ENCODE data around the gene NTM. TPM values are rescaled to one million over a fixed set of nuclear protein-coding genes. Genes with fewer than 3 reads are reported as not detected.

Gene NTM
- total RNA-seq, 1 experiment from 2014 or later = not detected

DNA sequence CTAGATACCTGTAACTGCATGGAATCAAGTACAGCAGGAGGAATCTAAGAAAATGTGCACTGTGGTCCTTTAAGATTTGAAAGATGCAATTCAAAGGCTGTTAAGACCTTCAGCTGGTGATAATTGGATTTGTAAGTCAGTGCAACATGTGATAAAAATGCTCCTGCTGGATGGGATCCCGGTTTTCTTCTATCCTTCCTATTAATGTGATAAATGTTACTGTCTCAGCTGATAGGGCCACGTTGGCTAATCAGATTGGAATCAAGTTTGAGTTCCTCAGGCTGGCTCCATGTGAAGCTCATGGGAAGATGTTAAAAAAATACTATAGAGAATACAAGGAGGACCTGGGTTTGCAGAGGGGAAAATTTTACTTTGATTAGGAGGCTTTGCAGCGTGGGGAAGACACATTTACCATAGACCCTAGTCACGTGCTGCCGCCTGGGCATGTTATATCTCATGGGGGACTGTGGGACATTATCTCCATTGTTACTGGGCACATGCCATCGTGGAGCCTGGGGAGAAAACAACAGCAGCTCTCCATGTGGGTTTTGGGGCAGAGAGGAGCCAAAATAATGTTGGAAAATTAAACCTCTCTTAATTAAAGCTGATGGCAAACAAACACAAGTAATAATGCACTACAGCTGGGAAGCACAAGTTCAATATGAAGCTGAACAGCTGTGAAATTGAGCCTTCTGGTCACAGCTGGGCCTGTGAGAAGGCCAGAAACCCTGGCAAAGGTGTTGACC, 652.5 kb downstream of the NTM start:
- no peaks in the 10 kb centered on the region for H3K79me2 ChIP-seq (ENCODE audit: insufficient read depth, low read length)
- peaks cover 7 to 32% of the 10 kb centered on the region in 2 experiments; a peak in 2 of 4 replicates for H3K9me3 ChIP-seq (ENCODE audit: control insufficient read depth in 1 of 2, insufficient read depth in 1 of 2, low read depth in 1 of 2, low read length in 2 of 2)
- no peaks in the 10 kb centered on the region for H3K36me3 ChIP-seq (ENCODE audit: control insufficient read depth in 1 of 2, insufficient read depth in 2 of 2, low read length in 2 of 2)
- H3K4me2 ChIP-seq (ENCODE audit: low read length) = no peak overlapping the region
- H3K4me3 ChIP-seq (replicated peaks in 1 of 2; ENCODE audit: low read depth in 1 of 2, low read length in 2 of 2) = no peak overlapping the region
- no peak overlapping the region for H3K9ac ChIP-seq (ENCODE audit: low read length)
- DNase-seq (ENCODE audit: low read depth, low spot score) (no peak), ATAC-seq (no peak)
- H3K27ac ChIP-seq (ENCODE audit: low read depth, low read length) = no peak overlapping the region
- H4K20me1 ChIP-seq (ENCODE audit: insufficient read depth) = no peaks in the 10 kb centered on the region
- ChIA-PET RAD21 (ENCODE audit: low non-redundant PET in 1 of 2, low total read pairs in 2 of 2, uncharacterized antibody in 2 of 2, unreplicated experiment in 2 of 2) (no interaction called here), POLR2A (no interaction called here), CTCF (no interaction called here)
- intact Hi-C loops (cut with micrococcal nuclease) = no loop called here
- H2AFZ ChIP-seq (ENCODE audit: low read depth, low read length, poor library complexity, severe bottlenecking) = no peak overlapping the region
- no peaks in the 10 kb centered on the region for H3K9me2 ChIP-seq (ENCODE audit: insufficient read depth)
- BruUV-seq (replicated peaks) = no TSS peak
- no peaks in the 10 kb centered on the region for H3K27me3 ChIP-seq (ENCODE audit: insufficient read depth, low read length)
- TF ChIP-seq TCF7L2 (IDR thresholded peaks at IDR 0.05; ENCODE audit: borderline replicate concordance, extremely low read depth, insufficient read depth, insufficient read length) (no peak), ZFX (IDR thresholded peaks at IDR 0.05) (no peak), YY1 (IDR thresholded peaks at IDR 0.05; ENCODE audit: extremely low read depth, insufficient replicate concordance, low read depth, low read length) (no peak), SRF (IDR thresholded peaks at IDR 0.05; ENCODE audit: low read depth) (no peak), EZH2phosphoT487 (IDR thresholded peaks at IDR 0.05; ENCODE audit: borderline replicate concordance) (no peak), RAD21 (IDR thresholded peaks at IDR 0.05; ENCODE audit: low read depth) (no peak), ZNF274 (IDR thresholded peaks at IDR 0.05; ENCODE audit: low read depth, low read length) (no peak), SP1 (IDR thresholded peaks at IDR 0.05; ENCODE audit: low read depth) (no peak)
- TF ChIP-seq, protein P1, sequence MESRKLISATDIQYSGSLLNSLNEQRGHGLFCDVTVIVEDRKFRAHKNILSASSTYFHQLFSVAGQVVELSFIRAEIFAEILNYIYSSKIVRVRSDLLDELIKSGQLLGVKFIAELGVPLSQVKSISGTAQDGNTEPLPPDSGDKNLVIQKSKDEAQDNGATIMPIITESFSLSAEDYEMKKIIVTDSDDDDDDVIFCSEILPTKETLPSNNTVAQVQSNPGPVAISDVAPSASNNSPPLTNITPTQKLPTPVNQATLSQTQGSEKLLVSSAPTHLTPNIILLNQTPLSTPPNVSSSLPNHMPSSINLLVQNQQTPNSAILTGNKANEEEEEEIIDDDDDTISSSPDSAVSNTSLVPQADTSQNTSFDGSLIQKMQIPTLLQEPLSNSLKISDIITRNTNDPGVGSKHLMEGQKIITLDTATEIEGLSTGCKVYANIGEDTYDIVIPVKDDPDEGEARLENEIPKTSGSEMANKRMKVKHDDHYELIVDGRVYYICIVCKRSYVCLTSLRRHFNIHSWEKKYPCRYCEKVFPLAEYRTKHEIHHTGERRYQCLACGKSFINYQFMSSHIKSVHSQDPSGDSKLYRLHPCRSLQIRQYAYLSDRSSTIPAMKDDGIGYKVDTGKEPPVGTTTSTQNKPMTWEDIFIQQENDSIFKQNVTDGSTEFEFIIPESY (IDR thresholded peaks at IDR 0.05; ENCODE audit: extremely low read depth, insufficient replicate concordance, low read length) = no peak
- TF ChIP-seq, protein P2, sequence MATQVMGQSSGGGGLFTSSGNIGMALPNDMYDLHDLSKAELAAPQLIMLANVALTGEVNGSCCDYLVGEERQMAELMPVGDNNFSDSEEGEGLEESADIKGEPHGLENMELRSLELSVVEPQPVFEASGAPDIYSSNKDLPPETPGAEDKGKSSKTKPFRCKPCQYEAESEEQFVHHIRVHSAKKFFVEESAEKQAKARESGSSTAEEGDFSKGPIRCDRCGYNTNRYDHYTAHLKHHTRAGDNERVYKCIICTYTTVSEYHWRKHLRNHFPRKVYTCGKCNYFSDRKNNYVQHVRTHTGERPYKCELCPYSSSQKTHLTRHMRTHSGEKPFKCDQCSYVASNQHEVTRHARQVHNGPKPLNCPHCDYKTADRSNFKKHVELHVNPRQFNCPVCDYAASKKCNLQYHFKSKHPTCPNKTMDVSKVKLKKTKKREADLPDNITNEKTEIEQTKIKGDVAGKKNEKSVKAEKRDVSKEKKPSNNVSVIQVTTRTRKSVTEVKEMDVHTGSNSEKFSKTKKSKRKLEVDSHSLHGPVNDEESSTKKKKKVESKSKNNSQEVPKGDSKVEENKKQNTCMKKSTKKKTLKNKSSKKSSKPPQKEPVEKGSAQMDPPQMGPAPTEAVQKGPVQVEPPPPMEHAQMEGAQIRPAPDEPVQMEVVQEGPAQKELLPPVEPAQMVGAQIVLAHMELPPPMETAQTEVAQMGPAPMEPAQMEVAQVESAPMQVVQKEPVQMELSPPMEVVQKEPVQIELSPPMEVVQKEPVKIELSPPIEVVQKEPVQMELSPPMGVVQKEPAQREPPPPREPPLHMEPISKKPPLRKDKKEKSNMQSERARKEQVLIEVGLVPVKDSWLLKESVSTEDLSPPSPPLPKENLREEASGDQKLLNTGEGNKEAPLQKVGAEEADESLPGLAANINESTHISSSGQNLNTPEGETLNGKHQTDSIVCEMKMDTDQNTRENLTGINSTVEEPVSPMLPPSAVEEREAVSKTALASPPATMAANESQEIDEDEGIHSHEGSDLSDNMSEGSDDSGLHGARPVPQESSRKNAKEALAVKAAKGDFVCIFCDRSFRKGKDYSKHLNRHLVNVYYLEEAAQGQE (IDR thresholded peaks at IDR 0.05; ENCODE audit: low read depth) = no peak
- H3K4me1 ChIP-seq (ENCODE audit: control insufficient read depth in 1 of 2, insufficient read depth in 2 of 2, low read length in 2 of 2) = no peaks in the 10 kb centered on the region

All from HCT116 (cell line).